Skeletal muscle cell (primary cell): Measurements from ENCODE around the gene ARX.

Source experiments
- DNase-seq: peaks from one replicate; pipeline ENCODE4 v3.0.0-alpha.2; 2010; ENCODE audit warnings: low read depth
- H3K4me3 ChIP-seq: 2 replicates; pipeline ENCODE4 v1.5.1; 2011; ENCODE audit warnings: low read depth, mild to moderate bottlenecking, control low read depth, low read length, moderate library complexity

The ARX gene

GRCh38 chrX:24954732-24955131 is 61.0 kb downstream of the ARX start:
- DNase-seq = no peak
- no peak overlapping the region for H3K4me3 ChIP-seq
